GM18517 (cell line): ENCODE measurements around the gene SRBD1.
"Not testable (repeated sequence)": the region's sequence is repeated elsewhere in the genome, so short reads cannot be mapped to it uniquely, and the experiment has no call there.

ENCODE experiments used
- ATAC-seq: cut with Tn5 transposase; IDR thresholded peaks from one replicate; pipeline ENCODE4 v1.9.1; 2021; ENCODE audit warnings: mild to moderate bottlenecking, moderate library complexity; ENCODE audit not compliant: unreplicated experiment

The SRBD1 gene

DNA sequence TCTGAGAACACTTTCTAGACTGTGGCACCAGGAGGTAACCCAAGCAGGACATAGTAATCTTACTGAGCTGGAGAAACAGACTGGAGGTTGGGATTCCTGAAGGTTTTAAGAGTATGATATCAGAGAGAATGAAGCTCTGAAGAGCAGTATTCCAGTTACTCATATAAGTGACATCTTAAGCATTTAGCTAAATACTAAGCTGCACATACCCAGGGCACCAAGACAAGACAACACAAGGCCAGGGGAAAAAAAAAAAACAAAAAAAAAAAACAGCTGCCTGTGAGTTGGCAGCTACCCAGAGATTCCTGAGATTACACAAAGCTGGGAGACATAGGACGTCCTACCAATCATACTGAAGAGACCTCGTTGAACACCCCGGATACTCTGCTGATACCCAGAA lies 175.8 kb downstream of the SRBD1 start:
- no peak for ATAC-seq

DNA sequence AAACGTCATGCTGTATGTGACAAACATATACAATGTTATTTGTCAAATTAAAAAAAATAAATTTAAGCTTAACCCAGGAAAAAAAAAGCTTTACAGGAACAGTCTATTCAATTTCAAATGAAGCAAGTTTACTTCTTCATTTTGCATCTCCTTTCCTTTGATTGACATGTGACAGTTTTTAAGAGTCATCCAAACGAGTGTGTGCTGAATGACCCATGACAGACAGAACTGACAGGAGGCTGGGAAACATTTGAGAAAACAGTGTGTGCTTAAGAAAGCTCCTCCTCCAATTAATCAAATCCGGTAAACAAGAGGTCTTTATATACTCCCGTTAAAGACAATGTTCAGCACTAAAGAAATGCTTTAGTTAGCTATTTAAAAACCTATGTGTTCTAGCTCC lies 177.7 kb downstream of the SRBD1 start:
- ATAC-seq: no peak

DNA sequence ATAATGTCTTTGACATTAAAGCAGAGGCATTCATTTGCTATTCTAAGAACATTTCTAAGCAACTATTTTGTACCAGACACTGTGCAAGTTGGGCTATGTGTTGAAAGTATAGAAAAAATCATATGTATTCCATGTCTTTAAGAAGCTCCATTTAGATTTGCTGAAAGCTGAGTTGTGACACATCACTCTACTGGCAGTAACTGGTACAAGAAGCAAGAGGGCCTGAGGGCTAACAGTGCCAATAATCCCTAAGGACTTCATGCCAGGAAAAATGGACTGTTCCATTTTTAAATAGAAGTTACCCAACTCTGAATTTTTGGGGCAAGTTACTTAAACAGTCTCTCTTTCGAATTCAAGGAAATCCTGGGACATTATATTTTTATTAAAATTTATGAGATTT lies 178.7 kb downstream of the SRBD1 start:
- no peak for ATAC-seq

DNA sequence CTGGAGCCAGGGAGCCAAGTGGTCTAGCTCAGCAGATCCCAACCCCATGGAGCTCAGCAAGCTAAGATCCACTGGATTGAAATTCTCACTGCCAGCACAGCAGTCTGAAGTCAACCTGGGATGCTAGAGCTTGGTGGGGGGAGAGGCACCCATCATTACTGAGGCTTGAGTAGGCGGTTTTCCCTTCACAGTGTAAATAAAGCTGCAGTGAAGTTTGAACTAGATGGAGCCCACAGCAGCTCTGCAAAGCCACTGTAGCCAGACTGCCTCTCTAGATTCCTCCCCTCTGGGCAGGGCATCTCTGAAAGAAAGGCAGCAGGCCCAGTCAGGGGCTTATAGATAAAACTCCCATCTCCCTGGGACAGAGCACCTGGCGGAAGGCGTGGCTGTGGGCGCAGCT lies 185.0 kb downstream of the SRBD1 start:
- not testable (repeated sequence) for ATAC-seq

DNA sequence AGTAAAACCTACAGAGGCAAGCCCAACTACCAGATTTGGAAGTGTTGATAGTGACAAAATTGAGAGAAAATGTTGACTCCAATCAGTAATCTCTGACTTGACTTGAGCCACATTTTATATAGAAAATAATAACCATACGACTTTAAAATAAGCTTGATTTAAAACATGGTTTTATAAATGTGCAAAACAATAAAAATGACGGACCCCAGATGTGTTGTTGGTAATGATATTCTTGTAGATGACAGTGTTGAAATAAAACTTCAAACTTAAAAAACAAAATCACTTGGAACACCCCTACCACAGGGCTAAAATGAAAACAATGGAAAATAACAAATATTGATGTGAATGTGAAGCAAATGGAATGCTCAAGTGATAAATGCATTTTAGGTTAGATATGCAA lies 188.1 kb downstream of the SRBD1 start:
- no peak for ATAC-seq

DNA sequence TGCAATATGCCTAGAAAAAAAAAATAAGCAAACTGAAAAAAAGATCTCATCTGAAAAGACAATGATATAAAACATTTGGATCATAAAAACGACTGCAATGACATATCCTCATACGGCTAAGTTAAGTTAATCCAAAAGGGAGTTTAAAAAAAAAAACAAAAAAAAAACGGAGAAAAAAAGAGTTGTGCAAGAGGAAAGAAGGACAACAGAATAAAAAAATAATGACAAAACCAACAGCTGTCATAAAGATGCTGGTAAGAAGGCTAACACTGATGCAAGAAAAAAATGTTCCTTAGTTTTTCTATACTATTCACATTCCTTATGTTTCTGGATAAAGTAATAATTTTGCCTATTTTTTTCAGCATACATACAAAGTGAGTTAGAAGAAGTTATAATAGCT lies 192.5 kb downstream of the SRBD1 start:
- ATAC-seq: no peak

DNA sequence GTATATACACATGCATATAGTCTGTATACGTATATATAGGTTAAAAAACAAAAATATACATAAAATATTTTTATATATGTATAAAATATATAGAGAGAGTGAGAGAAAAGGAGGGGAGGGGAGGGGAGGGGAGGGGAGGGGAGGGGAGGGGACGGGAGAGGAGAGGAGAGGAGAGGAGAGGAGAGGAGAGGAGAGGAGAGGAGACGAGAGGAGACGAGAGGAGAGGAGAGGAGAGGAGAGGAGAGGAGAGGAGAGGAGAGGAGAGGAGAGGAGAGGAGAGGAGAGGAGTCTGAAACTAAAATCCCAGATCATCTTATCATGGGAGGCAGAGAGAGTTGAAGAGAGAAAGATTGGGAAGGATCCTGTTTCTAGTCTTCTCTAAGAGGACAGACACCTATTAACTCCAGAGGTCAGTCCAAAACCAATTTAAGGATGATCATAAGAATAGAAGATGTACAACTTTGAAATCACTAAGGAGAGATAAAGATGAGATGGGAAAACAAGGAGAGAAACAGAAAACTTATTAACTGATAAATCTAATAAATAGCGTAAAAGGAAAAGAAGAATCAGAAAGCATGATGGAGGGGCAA lies 195.4 kb downstream of the SRBD1 start:
- no peak for ATAC-seq

DNA sequence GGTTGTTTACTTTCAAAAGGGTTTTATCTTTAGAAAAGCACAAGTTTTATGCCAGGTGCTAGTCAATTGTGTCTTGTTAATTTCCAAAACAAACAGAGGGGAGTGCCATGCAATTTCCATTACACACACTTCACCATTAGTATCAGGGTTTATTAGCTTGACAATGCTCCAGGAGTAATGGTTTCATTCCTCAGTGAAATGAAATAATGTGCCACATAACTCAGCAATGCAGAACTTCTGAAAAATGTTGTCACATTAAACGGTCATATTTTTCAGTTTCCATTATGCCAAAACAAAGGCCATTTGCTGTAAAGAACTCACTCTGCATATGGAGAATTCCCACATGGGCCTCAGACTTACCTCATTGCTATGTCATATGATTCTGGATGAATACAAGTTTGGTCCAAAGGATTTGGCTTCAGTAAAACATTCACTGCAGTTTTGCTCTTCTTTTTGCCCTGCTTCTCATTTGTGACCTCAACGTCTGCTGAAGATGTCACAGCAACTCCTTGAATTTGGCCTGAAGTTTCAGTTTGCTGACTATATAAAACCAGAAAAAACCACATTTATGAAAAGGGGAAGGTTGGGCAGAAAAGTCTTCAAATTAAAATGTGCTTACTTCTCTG lies 198.2 kb downstream of the SRBD1 start:
- ATAC-seq: no peak

DNA sequence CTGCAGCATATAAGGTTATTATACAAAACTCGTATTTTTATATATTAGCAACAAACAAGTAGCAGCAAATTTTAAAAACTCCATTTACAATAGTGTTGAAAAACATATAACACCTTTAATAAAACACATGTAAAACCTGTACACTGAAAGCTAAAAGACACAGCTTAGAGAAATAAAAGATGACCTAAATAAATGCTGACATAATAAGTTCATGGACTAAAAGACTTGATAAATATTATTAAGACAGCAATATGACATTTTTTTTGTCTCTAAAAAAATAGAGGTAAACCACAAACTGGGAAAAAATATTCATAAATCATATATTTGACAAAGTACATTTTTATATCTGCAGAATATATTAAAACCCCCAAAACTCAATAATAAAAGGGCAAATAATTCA lies 201.4 kb downstream of the SRBD1 start:
- no peak for ATAC-seq

DNA sequence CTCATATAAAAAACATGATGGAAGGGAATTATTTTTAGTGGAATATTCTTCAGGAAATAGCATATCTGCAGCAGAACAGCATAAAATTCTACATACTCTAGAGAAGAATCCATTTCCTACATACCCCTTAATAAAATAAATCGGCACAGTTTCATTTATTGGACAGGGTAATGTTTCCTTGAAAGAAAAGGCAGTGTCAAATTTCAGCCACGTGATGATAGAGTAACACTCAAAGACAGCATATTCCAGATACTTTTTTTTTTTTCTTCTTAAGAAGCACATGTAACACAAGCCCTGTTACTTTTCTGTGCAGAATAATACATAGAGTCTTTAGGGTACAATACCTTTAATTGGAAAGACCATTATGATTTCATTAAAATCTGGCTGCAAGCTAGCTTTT lies 204.4 kb downstream of the SRBD1 start:
- ATAC-seq: no peak

DNA sequence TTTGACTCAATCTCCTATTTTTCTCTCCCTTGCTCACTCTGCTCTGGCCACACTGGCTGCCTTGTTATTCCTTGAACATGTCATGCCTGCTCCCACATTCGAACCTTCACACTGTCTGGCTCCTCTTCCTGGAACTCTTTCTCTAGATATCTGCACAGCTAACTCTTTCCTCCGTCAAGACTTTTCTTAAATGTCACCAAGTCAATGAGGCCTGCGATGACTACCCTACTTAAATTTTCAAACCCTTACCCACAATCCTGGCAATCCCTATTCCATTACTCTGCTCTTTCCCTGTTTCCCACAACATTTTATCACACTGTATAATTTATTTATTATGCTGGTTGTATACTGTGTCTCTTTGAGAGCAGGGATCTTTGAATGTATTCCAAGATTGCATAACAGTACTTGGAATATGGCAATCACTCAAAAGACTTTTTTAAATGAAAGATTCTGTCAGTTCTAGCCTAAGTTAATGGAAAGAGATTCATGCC lies 206.2 kb downstream of the SRBD1 start:
- no peak for ATAC-seq

DNA sequence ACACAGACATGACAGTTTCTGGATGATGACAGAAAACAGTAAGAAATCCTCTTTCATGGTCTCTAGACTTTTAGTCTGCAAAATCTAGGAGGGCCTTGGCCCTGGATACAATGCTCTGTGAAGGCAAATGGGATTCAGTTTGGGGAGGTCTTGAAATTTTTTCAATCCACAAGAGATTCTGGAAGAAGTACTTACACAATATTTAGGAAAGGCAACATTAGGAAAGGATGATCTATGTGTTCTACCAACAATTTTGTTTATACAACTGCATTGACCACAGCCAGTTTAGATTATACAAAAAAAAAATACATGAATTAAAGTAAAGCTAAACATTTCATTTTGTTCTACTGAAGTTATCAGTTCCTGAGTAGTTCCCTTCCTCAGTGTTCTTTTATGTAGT lies 208.0 kb downstream of the SRBD1 start:
- ATAC-seq: no peak

DNA sequence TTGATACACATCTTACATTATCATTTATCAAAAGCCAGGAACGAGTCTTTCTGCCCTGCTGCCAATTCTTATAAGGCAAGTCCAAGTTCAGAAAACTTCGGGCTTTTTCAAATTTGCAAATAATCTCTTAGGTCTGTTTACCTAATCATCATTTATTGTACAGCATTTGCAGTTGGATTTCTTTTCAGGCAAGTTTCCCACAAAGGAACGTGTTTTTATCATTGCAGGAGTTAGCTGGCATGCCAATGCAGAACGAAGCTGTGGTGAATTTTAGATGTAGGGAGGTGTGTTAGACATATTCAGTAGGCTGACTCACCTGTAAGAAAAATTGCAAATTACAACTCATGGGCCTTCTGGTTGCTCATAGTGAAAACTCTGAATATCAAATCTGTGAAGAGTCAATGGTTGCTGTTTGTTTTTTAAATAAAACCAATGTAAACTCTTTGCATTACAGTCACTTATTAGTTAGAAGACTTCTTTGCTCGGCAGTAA lies 209.6 kb downstream of the SRBD1 start:
- no peak for ATAC-seq

DNA sequence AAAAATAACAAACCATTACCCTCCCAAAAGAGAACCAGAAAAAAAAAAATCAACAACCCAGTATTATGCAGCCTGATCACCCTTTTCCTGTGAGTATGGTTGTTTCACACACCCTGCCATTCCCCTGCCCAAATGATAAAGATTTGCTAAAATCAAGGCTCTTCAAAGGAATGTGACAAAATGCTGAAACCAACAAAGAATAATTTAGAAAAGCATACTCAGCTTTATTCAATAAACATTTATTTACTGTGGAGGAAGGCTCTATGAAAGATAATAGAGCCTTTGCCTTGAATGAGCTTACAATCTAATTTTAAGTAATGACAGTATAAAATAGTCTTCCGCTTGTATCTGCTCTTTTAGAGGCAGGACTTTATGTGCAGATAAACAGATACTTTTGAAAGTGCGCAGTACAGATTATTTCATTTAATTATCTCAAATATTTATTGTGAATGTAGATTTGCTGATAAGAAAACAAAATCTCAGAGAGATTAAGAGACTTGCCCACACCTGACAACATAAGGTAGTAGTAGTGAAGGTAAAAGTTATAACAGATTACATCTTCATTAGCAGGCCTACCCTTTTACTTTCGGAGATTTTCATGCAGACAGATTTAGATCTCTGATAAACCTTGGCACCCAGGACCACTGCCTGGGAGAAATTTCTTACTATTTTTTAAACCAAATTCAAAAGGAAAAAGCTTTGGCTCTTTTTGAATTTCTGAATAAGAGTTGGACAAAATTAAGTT lies 211.9 kb downstream of the SRBD1 start:
- ATAC-seq: no peak

DNA sequence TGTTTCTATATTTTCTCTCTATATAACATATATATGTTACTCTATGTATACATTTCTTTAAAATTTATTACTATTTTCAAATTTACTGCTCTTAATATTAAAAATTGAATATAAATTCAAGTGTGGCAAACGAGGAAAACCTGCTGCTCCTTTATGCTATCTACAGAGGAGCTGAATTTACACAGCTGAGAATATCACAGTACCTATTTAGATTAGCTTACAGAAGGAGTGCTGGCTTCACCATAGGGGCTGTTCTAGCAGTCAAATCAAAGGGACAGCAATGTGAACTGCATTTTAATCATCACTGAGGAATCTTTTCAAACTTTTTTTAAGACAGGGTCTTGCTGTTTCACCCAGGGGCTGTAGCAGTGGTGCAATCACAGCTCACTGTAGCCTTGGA lies 213.8 kb downstream of the SRBD1 start:
- no peak for ATAC-seq

DNA sequence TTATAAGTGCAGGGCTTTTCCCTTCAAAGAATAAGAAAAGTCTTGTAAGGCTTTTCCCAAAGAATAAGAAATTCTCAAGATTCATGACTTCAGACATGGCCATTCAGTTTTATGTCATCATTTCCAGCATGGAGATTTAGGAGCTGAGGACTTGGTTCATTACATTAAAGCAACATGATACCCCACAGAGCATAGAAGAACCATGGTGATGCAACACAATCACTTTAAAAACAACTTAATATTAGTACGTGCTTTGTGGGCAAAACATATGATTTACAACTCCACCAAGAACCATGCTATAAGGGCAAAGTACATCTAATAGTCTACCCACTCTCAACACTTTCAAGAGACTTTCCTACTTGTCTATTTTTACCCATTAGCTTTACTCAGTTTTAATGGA lies 214.4 kb downstream of the SRBD1 start:
- no peak for ATAC-seq

DNA sequence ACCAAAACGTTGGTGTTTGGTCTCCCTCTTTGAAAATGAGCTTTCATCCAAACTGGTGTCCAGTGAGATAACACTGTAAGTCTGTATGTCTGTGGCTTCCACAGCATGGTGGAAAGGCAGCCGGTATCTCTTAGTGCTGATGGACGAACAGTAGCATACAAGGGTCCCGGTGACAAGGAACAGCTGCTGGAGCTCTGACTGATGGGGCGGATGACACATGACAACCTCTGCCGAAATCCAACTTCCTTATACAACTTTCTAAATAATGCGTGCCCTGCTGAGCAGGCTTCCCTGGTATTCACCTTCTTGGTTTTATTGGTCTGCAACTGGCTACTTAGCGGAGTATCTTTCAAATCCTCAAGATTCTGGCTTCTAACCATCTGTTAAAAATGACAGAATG lies 216.2 kb downstream of the SRBD1 start:
- ATAC-seq: no peak

DNA sequence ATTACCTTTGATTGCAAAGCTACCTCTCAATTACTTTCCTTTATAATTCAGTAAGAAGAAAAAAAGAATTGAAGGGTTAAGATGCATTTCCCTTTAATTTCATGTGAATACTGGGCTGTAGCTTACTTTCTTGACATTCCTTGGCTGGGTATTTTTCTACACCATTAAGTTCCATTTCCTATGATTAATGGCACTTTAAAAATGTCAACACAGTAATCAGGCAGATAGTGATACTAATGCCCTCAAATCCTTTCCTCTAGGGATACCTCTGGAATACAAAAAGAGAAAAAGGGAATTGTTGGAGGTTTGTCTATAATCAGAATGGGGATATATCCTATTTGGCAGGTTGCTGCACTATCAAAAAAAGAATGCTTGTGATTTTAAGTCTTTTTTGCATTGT lies 216.9 kb downstream of the SRBD1 start:
- no peak for ATAC-seq

DNA sequence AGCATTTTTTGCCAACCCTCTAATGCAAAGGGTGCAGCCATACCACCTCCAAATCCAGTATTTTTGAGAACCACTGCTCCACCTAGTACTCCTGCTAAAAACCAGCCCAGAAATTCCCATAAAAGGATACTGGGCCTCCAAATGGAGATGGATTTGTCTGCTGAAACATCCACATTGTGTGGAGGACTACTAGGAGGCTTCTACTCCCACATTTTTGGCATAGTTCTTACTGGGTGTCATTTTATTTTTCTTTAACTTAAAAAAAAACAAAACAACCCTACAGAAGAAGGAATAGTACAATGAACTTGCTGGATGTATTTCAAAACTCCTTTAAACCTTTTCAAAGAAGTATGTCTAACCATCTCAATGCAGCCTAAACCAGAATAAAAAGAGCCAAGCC lies 219.2 kb downstream of the SRBD1 start:
- no peak for ATAC-seq

DNA sequence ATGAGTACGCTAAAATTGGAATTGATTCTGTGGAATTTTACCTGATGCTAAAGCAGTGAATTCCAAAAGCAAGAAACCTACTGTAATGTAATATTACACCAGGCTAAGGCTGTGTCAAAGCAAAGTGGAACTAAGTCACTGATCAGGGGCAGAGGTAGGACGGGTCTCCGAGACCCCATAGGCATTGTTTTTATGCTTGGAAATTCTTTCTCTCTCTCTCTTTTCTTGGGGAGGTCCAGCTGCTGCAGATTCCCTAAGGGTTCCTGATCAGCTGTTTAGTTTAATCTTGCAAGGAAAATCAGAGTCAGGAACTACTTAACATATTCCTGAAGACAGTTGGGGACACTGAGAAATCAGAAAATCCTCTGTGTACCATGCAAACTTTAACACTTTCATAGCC lies 220.2 kb downstream of the SRBD1 start:
- no peak for ATAC-seq

DNA sequence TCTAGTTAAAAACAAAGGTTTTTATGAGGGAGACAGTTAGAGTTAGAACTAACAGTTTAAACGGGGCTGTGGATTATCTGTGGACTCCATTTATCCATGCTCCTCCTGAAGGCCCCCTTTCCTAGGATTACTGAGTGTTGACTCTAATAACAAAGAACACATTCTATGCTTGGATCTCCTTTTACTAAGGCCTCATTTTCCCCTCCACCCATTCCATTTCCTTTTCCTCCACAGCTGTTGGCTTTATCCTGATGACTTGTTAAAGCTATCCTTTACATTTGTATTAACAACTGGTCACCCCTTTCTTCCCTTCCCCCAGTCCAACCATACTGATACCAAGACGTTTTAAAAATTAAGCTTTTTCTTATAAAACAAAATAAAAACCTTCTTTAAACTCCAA lies 220.6 kb downstream of the SRBD1 start:
- ATAC-seq: no peak

DNA sequence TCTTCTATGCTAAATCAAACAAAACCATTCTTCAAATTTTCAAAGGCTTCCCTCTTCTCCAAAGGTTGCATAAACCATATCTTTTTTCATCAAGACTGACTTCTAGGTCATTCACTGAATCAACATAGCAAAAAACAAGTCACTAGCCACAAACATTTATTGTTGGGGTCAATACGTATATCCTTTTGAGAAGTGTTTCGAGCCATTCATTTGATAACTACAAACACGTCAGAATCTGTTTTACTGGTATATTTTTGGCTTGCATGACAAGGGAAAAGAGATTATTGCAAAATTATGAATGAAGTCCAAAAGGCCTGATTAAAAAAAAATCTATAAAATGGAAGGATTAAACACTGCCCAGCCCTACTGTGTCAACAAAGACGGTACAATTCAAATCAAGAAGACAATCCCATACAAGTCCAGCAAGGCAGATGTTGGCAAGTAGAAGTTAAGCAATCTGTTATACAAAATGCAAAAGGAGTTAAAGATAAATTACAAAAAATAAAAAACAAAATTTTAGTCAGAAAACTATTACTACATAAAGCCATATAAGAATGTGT lies 222.4 kb downstream of the SRBD1 start:
- ATAC-seq: no peak
